GM12878 (cell line): Measurements from ENCODE around the gene TMEM208. TPM values are rescaled to one million over a fixed set of nuclear protein-coding genes. Genes with fewer than 3 reads are reported as not detected.

Source experiments
- ATF3 ChIP-seq: IDR thresholded peaks from 2 replicates; pipeline ENCODE4 v1.6.1; 2011; ENCODE audit warnings: low read depth, mild to moderate bottlenecking, low read length, moderate library complexity, borderline replicate concordance; ENCODE audit errors: extremely low read depth
- ATF7 ChIP-seq: fragments of 450-650 bp; IDR thresholded peaks from 2 replicates; pipeline ENCODE4 v1.6.1; 2016; ENCODE audit warnings: low read depth, mild to moderate bottlenecking
- CEBPZ ChIP-seq: fragments of 150-350 bp; IDR thresholded peaks from 2 replicates; pipeline ENCODE4 v1.6.1; 2016; ENCODE audit warnings: low read depth, low read length
- CHD2 ChIP-seq: IDR thresholded peaks from 2 replicates; pipeline ENCODE4 v1.6.1; 2011; ENCODE audit warnings: low read depth, low read length, improper control_type of control experiment, borderline replicate concordance
- CREM ChIP-seq: IDR thresholded peaks from 2 replicates; pipeline ENCODE4 v1.6.1; 2014; ENCODE audit warnings: antibody characterized with exemption, low read depth
- FOXK2 ChIP-seq: fragments of 450-650 bp; IDR thresholded peaks from 2 replicates; pipeline ENCODE4 v1.6.1; 2017; ENCODE audit warnings: mild to moderate bottlenecking, moderate library complexity
- HCFC1 ChIP-seq: fragments of 150-350 bp; IDR thresholded peaks from 2 replicates; pipeline ENCODE4 v1.6.1; 2014; ENCODE audit warnings: low read length
- HDAC2 ChIP-seq: fragments of 200-600 bp; sonication (generic); IDR thresholded peaks from 2 replicates; pipeline ENCODE4 v1.6.1; 2017
- JUND ChIP-seq: IDR thresholded peaks from 2 replicates; pipeline ENCODE4 v1.6.1; 2012; ENCODE audit warnings: low read depth, mild to moderate bottlenecking, low read length, improper control_type of control experiment, moderate library complexity
- MXI1 ChIP-seq: fragments of 150-350 bp; IDR thresholded peaks from 2 replicates; pipeline ENCODE4 v1.6.1; 2011; ENCODE audit warnings: low read depth, mild to moderate bottlenecking, inconsistent platforms, low read length, improper control_type of control experiment
- MYB ChIP-seq: fragments of 150-350 bp; IDR thresholded peaks from 2 replicates; pipeline ENCODE4 v1.6.1; 2014; ENCODE audit warnings: mild to moderate bottlenecking, low read depth, low read length, borderline replicate concordance
- PAX5 ChIP-seq: IDR thresholded peaks from 2 replicates; pipeline ENCODE4 v1.6.1; 2011; ENCODE audit warnings: low read depth, low read length, borderline replicate concordance
- POLR2AphosphoS2 ChIP-seq: IDR thresholded peaks from 2 replicates; pipeline ENCODE4 v1.6.1; 2011; ENCODE audit warnings: low read depth, mild to moderate bottlenecking, low read length, improper control_type of control experiment, moderate library complexity
- SKIL ChIP-seq: fragments of 450-650 bp; IDR thresholded peaks from 2 replicates; pipeline ENCODE4 v1.6.1; 2017; ENCODE audit warnings: mild to moderate bottlenecking, low read depth, inconsistent platforms; ENCODE audit not compliant: poor library complexity, severe bottlenecking
- SMAD1 ChIP-seq: fragments of 450-650 bp; IDR thresholded peaks from 2 replicates; pipeline ENCODE4 v1.6.1; 2018; ENCODE audit warnings: mild to moderate bottlenecking, low read depth; ENCODE audit not compliant: partially characterized antibody
- SMAD5 ChIP-seq: IDR thresholded peaks from 2 replicates; pipeline ENCODE4 v1.6.1; 2016; ENCODE audit warnings: antibody characterized with exemption, low read depth
- SMARCA5 ChIP-seq: fragments of 450-650 bp; IDR thresholded peaks from 2 replicates; pipeline ENCODE4 v1.6.1; 2017; ENCODE audit warnings: mild to moderate bottlenecking
- STAT3 ChIP-seq: IDR thresholded peaks from 2 replicates; pipeline ENCODE4 v1.6.1; 2011; ENCODE audit warnings: low read depth, low read length, improper control_type of control experiment
- TCF12 ChIP-seq: IDR thresholded peaks from 2 replicates; pipeline ENCODE4 v1.6.1; 2011; ENCODE audit warnings: low read depth, mild to moderate bottlenecking, low read length
- TCF3 ChIP-seq: IDR thresholded peaks from 2 replicates; pipeline ENCODE4 v1.6.1; 2012; ENCODE audit warnings: low read depth, mild to moderate bottlenecking, low read length, borderline replicate concordance; ENCODE audit not compliant: insufficient read depth
- YBX1 ChIP-seq: fragments of 450-650 bp; IDR thresholded peaks from 2 replicates; pipeline ENCODE4 v1.6.1; 2016; ENCODE audit warnings: antibody characterized with exemption
- ZNF24 ChIP-seq: fragments of 450-650 bp; IDR thresholded peaks from 2 replicates; pipeline ENCODE4 v1.6.1; 2017; ENCODE audit warnings: antibody characterized with exemption, mild to moderate bottlenecking
- polyA plus RNA-seq, 11 experiments: library from polyadenylated mRNA; depleted of rRNA in 4 of 11; unstranded in 6 of 11; stranded (reverse) in 5 of 11; fragments of >200 nt; fragmentation: Nextera tagmentation in 4 of 11; fragmentation: Illumina TruSeq in 1 of 11; extraction: Ambion mirVana in 4 of 11; extraction: Trizol in 1 of 11; gene quantifications; 1 replicate in 1 of 11; 2 replicates in 10 of 11; pipeline versions ENCODE4 v1.2.1 to v1.2.3, GENCODE V29; 2011 to 2016; ENCODE audit warnings: inconsistent platforms in 2 of 11, missing spikeins in 2 of 11, low read depth in 1 of 11
- total RNA-seq, 4 experiments: library from RNA; depleted of rRNA in 3 of 4; stranded (reverse); fragments of >200 nt in 3 of 4; fragmentation: Illumina TruSeq in 1 of 4; extraction: Trizol in 1 of 4; gene quantifications; 2 replicates each; pipeline versions ENCODE4 v1.2.1 to v1.2.3, GENCODE V29; 2013 to 2021

The TMEM208 gene
- total and polyA plus RNA-seq, 10 of the 15 experiments (the other 5 are each of a cell fraction or from before 2014, with no cell fraction given): 34.1 to 244 (median 54.1) TPM

- no peak for TF ChIP-seq SKIL
- TF ChIP-seq ZNF24: no peak
- TF ChIP-seq SMAD5: peak; percentile 81; the same call in 1 of the 2 replicates
- peak; percentile 55; the same call in 1 of the 2 replicates for TF ChIP-seq PAX5
- TF ChIP-seq YBX1: no peak
- peak; percentile 75 for TF ChIP-seq FOXK2
- TF ChIP-seq JUND: peak; percentile 29; the same call in 1 of the 2 replicates
- TF ChIP-seq MXI1: peak; percentile 93
- TF ChIP-seq ATF7: peak; percentile 82
- peak; percentile 99 for TF ChIP-seq HCFC1
- TF ChIP-seq HDAC2: peak; percentile 85; the same call in 1 of the 2 replicates
- no peak for TF ChIP-seq TCF3
- no peak for TF ChIP-seq STAT3
- TF ChIP-seq POLR2AphosphoS2: peak; percentile 37; the same call in 1 of the 2 replicates
- peak; percentile 100 for TF ChIP-seq CREM
- no peak for TF ChIP-seq CEBPZ
- TF ChIP-seq CHD2: peak; percentile 90
- peak; percentile 98 for TF ChIP-seq ATF3
- TF ChIP-seq SMAD1: peak; percentile 39
- 0 out of 2 replicates have a peak, but pooled peaks have one; percentile 41 for TF ChIP-seq SMARCA5
- TF ChIP-seq TCF12: no peak
- TF ChIP-seq MYB: no peak
These were observed at the start of gene TMEM208 (continued) for GRCh38 chr16:67226804-67227566.
